Measurements from ENCODE around the gene PGA5.

- TF ChIP-seq CTCF (IDR thresholded peaks at IDR 0.05) (no peak), POLR2A (IDR thresholded peaks at IDR 0.05) (no peak), EP300 (IDR thresholded peaks at IDR 0.05) (no peak)
Measured at GRCh38 chr11:61265357-61265756, 24.4 kb downstream of the PGA5 start.
